Measurements from ENCODE around the gene SSR1.

GRCh38 chr6:7317538-7317937 lies 4.5 kb upstream of the SSR1 start:
- no peak for TF ChIP-seq GATA2 (IDR thresholded peaks at IDR 0.05; ENCODE audit: low read depth, low read length)
- no peak for TF ChIP-seq GATA3 (IDR thresholded peaks at IDR 0.05; ENCODE audit: low read depth, low read length)
